Bronchial epithelial cell (primary cell): ENCODE results near the gene CCDC71. TPM values are rescaled to one million over a fixed set of nuclear protein-coding genes. Genes with fewer than 3 reads are reported as not detected.

ENCODE experiments used
- DNase-seq: peaks from one replicate; pipeline ENCODE4 v3.0.0-alpha.2; 2010; ENCODE audit warnings: low read depth
- FAIRE-seq: peaks from 2 replicates; lab custom pipeline; 2011; peaks lifted over from hg19 to GRCh38; lab: Jason Lieb, UNC
- H3K27me3 ChIP-seq: 2 replicates; pipeline ENCODE4 v1.5.1; 2011; ENCODE audit warnings: low read length; ENCODE audit not compliant: control insufficient read depth, insufficient read depth
- H3K36me3 ChIP-seq: 2 replicates; pipeline ENCODE4 v1.5.1; 2011; ENCODE audit warnings: low read length; ENCODE audit not compliant: control insufficient read depth, insufficient read depth
- H3K4me3 ChIP-seq: 2 replicates; pipeline ENCODE4 v1.5.1; 2011; ENCODE audit warnings: mild to moderate bottlenecking, low read depth, low read length, control low read depth
- total RNA-seq: library from RNA; depleted of rRNA; stranded (reverse); fragments of >200 nt; gene quantifications from 2 replicates; pipeline ENCODE4 v1.2.1, GENCODE V29; 2014
- TF ChIP-seq, protein P1 (sequence below): IDR thresholded peaks from 2 replicates; pipeline ENCODE4 v1.5.1; 2011; ENCODE audit warnings: mild to moderate bottlenecking, moderate library complexity, low read length, control low read depth, inconsistent platforms; ENCODE audit not compliant: insufficient read depth, severe bottlenecking

Gene CCDC71
- total RNA-seq, 1 donor from 2014 or later = 19.5 TPM

DNA sequence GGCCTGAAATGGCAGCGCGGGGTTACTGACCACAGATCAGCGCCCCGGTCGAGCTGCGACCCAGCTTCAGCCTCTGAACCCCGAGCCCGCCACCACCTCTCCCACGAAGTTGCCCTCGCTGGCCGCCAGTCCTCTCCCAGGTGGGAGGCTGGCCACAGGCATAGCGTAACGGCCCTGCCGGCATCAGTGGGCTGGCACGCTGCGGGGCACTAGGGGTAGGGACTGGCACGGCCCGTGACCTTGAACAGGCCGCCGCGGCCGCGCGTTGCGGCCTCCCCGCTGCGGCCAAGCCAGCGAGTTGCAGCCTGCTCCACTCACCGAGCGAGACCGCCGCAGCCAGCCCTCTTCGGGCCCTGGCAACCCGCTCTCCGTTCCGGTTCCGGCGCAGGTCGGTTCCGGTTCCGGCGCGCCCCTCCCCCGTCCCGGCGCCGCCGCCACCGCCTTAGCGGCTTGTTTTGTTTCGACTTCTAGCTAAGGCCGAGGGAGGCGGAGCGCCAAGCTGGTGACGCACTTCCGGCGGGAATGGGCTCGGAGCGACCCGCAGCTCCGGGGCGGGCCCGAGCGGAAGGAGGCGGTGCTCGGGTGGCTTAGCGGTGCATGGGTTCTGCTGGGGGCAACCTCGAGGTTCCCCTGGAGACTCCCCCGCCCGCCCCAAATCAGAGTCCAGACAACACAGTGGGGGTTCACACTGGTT is 45.5 kb downstream of the CCDC71 start, which contains the start of gene USP19:
Gene USP19 (minus strand): TSS at position 386 of the 694 bp plus-strand sequence. CDS start 1,678 bp downstream, outside the sequence.
- TF ChIP-seq, protein P1, sequence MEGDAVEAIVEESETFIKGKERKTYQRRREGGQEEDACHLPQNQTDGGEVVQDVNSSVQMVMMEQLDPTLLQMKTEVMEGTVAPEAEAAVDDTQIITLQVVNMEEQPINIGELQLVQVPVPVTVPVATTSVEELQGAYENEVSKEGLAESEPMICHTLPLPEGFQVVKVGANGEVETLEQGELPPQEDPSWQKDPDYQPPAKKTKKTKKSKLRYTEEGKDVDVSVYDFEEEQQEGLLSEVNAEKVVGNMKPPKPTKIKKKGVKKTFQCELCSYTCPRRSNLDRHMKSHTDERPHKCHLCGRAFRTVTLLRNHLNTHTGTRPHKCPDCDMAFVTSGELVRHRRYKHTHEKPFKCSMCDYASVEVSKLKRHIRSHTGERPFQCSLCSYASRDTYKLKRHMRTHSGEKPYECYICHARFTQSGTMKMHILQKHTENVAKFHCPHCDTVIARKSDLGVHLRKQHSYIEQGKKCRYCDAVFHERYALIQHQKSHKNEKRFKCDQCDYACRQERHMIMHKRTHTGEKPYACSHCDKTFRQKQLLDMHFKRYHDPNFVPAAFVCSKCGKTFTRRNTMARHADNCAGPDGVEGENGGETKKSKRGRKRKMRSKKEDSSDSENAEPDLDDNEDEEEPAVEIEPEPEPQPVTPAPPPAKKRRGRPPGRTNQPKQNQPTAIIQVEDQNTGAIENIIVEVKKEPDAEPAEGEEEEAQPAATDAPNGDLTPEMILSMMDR = no peak
- Histone ChIP-seq H3K36me3 (peaks cover 49% of the 10 kb centered on the region), H3K27me3 (no peaks in the 10 kb centered on the region), H3K4me3 (peak within 1 kb of the TSS; percentile 95)
- FAIRE-seq (no peak), DNase-seq (peak; percentile 80)

DNA sequence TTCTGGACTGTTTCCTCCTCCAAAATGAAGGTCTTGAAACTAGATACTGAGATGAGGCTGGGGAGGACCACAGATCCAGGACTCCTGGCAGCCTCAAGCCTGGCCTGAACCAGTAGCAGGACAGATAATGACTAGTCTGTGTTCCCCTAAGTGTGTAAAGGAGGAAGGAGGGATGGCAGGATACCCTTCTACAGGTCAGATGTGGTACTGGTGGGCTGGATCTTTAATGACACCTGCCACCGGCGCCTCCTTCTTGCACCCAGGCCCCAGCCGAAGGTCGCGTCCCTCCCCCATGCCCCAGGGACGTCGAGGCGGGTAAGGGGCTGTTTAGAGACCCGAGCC is 46.1 kb downstream of the CCDC71 start:
- TF ChIP-seq, protein P1 = no peak
- FAIRE-seq (no peak), DNase-seq (no peak)
- peak overlapping the region; percentile 95 for H3K4me3 ChIP-seq
- peaks cover 53% of the 10 kb centered on the region for H3K36me3 ChIP-seq
- no peaks in the 10 kb centered on the region for H3K27me3 ChIP-seq

DNA sequence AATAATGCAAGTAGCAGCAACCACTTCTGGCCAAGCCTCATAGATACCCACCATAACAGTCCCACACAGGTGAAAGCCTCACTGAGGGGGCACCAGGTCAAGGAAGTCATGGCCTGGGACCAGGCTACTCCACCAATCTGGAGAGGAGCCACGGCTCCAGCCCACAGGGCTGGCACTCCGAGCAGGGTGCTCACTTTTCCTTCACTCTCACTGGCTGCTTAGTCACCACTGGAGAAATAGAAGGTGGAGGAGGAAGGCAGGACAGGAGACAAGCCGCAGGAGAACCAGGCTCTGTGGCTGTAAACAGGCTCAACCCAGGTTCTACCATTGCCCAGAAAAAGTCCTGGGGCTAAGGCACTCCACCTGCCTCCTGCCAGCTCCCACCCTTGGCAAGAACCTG is 46.7 kb downstream of the CCDC71 start:
- no peak for FAIRE-seq
- H3K4me3 ChIP-seq = peak overlapping the region; percentile 95

DNA sequence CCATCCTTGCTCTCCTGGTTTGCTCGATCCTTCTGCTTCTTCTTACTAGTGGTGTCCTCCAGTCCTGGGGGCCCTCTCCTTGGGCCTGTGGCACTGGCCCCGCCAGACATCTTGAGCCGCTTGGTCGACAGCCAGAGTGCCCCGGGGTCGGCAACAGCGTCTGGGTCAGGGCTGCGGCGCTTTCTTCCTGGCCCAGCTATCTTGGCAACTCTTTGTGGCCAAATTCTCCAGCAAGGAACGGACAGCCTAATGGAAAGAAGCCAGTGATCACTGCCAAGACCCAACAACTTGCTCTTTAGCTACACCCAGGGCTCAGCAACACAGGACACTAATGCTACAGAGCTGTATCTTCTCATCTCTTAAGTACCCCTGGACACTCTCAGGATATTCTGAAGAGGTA is 47.1 kb downstream of the CCDC71 start:
- no peaks in the 10 kb centered on the region for H3K27me3 ChIP-seq
- TF ChIP-seq, protein P1 = no peak
- no peak for FAIRE-seq
- H3K4me3 ChIP-seq = no peak overlapping the region
- DNase-seq = no peak
- H3K36me3 ChIP-seq = peaks cover 53% of the 10 kb centered on the region

More for the DNA sequence above, 46.7 kb downstream of the CCDC71 start:
- DNase-seq = peak; percentile 15
- H3K27me3 ChIP-seq = no peaks in the 10 kb centered on the region
- TF ChIP-seq, protein P1 = no peak
- peaks cover 53% of the 10 kb centered on the region for H3K36me3 ChIP-seq

Other genes with a start within 250 kb of the CCDC71 start
- gene ARIH2, start 247.5 kb downstream of the CCDC71 start, total RNA-seq = 119 and 124 TPM in 2 replicates
- gene P4HTM, start 176.1 kb downstream of the CCDC71 start, total RNA-seq = 15.8 and 28.7 TPM in 2 replicates
- 31.5 and 61.1 TPM in 2 replicates for gene WDR6, start 158.9 kb downstream of the CCDC71 start, total RNA-seq
- gene DALRD3, start 147.8 kb downstream of the CCDC71 start, total RNA-seq = 34.2 and 44.0 TPM in 2 replicates
- gene NDUFAF3, start 144.2 kb downstream of the CCDC71 start, total RNA-seq = 36.3 and 58.9 TPM in 2 replicates
- gene IMPDH2, start 136.9 kb downstream of the CCDC71 start, total RNA-seq = 270 and 478 TPM in 2 replicates
- gene QRICH1, start 72.3 kb downstream of the CCDC71 start, total RNA-seq = 39.2 and 52.0 TPM in 2 replicates
- 138 and 232 TPM in 2 replicates for gene QARS1, start 61.6 kb downstream of the CCDC71 start, total RNA-seq
- gene USP19, start 45.5 kb downstream of the CCDC71 start, total RNA-seq = 39.5 and 44.4 TPM in 2 replicates
- 174 and 189 TPM in 2 replicates for gene LAMB2, start 33.3 kb downstream of the CCDC71 start, total RNA-seq
- 37.9 and 95.5 TPM in 2 replicates for gene KLHDC8B, start 5.3 kb upstream of the CCDC71 start, total RNA-seq
- gene C3orf62, start 110.9 kb upstream of the CCDC71 start, total RNA-seq = 0.79 and 1.8 TPM in 2 replicates
- 25.5 and 28.5 TPM in 2 replicates for gene USP4, start 173.7 kb upstream of the CCDC71 start, total RNA-seq
- gene GPX1, start 192.0 kb upstream of the CCDC71 start, total RNA-seq = 533 and 633 TPM in 2 replicates
- gene RHOA, start 245.6 kb upstream of the CCDC71 start, total RNA-seq = 300 and 621 TPM in 2 replicates
- 4.5 and 9.1 TPM in 2 replicates for gene TCTA, start 246.1 kb upstream of the CCDC71 start, total RNA-seq